HepG2 (cell line): Measurements from ENCODE around the gene LAMA5. TPM values are rescaled to one million over a fixed set of nuclear protein-coding genes. Genes with fewer than 3 reads are reported as not detected.

Source experiments
- ARNT2 ChIP-seq: sonication (generic); formaldehyde crosslinking; IDR thresholded peaks from 2 replicates; pipeline ENCODE4 v1.8.0; 2022; ENCODE audit warnings: mild to moderate bottlenecking, low read depth, missing genetic modification reagents, moderate library complexity
- BORCS8-MEF2B ChIP-seq: sonication (generic); formaldehyde crosslinking; IDR thresholded peaks from 2 replicates; pipeline ENCODE4 v1.8.0; 2022; ENCODE audit warnings: mild to moderate bottlenecking, missing genetic modification reagents
- EZH2 ChIP-seq: conservative IDR thresholded peaks from 2 replicates; pipeline ENCODE4 v1.6.1; 2012; ENCODE audit warnings: mild to moderate bottlenecking, low read depth, low read length, moderate library complexity
- KAT7 ChIP-seq: IDR thresholded peaks from 2 replicates; pipeline ENCODE4 v1.6.1; 2018; ENCODE audit warnings: borderline replicate concordance, missing compliant biosample characterization
- MEF2D ChIP-seq: sonication (generic); formaldehyde crosslinking; IDR thresholded peaks from 2 replicates; pipeline ENCODE4 v1.5.1; 2020; ENCODE audit warnings: mild to moderate bottlenecking, missing genetic modification reagents
- MLLT10 ChIP-seq: sonication (generic); formaldehyde crosslinking; IDR thresholded peaks from 2 replicates; pipeline ENCODE4 v1.4.0; 2020; ENCODE audit warnings: missing genetic modification reagents
- RBFOX2 ChIP-seq: fragments of 200-400 bp; formaldehyde crosslinking; IDR thresholded peaks from 2 replicates; pipeline ENCODE4 v1.6.1; 2017; ENCODE audit warnings: low read depth, mild to moderate bottlenecking, low read length
- ZFP36L2 ChIP-seq: sonication (generic); formaldehyde crosslinking; IDR thresholded peaks from 2 replicates; pipeline ENCODE4 v1.4.0; 2020; ENCODE audit warnings: missing genetic modification reagents
- ZNF143 ChIP-seq: sonication (generic); formaldehyde crosslinking; IDR thresholded peaks from 2 replicates; pipeline ENCODE4 v1.4.0; 2020; ENCODE audit warnings: missing genetic modification reagents
- ZNF225 ChIP-seq: sonication (generic); formaldehyde crosslinking; IDR thresholded peaks from 2 replicates; pipeline ENCODE4 v1.4.0; 2020; ENCODE audit warnings: mild to moderate bottlenecking, missing genetic modification reagents
- ZNF33A ChIP-seq: sonication (generic); formaldehyde crosslinking; IDR thresholded peaks from 2 replicates; pipeline ENCODE4 v1.5.1; 2020; ENCODE audit warnings: missing genetic modification reagents, mild to moderate bottlenecking, moderate library complexity, borderline replicate concordance
- polyA plus RNA-seq, 8 experiments: library from polyadenylated mRNA; depleted of rRNA in 3 of 8; stranded (reverse) in 7 of 8; unstranded in 1 of 8; fragments of >200 nt; fragmentation: Illumina TruSeq in 4 of 8; extraction: Trizol in 4 of 8; gene quantifications; 2 replicates each; pipeline versions ENCODE4 v1.2.1 to v1.2.3, GENCODE V29; 2011 to 2016; ENCODE audit warnings: low read depth in 4 of 8, missing spikeins in 1 of 8, mixed read lengths in 1 of 8; ENCODE audit not compliant: insufficient read depth in 1 of 8
- total RNA-seq, 5 experiments: library from RNA; depleted of rRNA; stranded (reverse); fragments of >200 nt; fragmentation: Illumina TruSeq; extraction: Trizol; gene quantifications; 2 replicates each; pipeline ENCODE4 v1.2.3, GENCODE V29; 2016; ENCODE audit warnings: low read depth in 1 of 5
- TF ChIP-seq, protein P1 (sequence below), 2 experiments: sonication (generic) in 1 of 2; formaldehyde crosslinking in 1 of 2; IDR thresholded peaks; 2 replicates each; pipeline versions ENCODE4 v1.4.0 to v1.6.1; 2016 to 2020; ENCODE audit warnings: borderline replicate concordance in 1 of 2, low read depth in 1 of 2, mild to moderate bottlenecking in 1 of 2, missing genetic modification reagents in 1 of 2
- TF ChIP-seq, protein P2 (sequence below): sonication (generic); formaldehyde crosslinking; IDR thresholded peaks from 2 replicates; pipeline ENCODE4 v1.4.0; 2020; ENCODE audit warnings: missing genetic modification reagents
- TF ChIP-seq, protein P3 (sequence below): sonication (generic); formaldehyde crosslinking; IDR thresholded peaks from 2 replicates; pipeline ENCODE4 v1.9.0; 2022; ENCODE audit warnings: low read depth, missing genetic modification reagents
- TF ChIP-seq, protein P4 (sequence below): sonication (generic); formaldehyde crosslinking; IDR thresholded peaks from 2 replicates; pipeline ENCODE4 v1.4.0; 2020; ENCODE audit warnings: missing genetic modification reagents, borderline replicate concordance

LAMA5 gene
- total and polyA plus RNA-seq, 2 of the 13 experiments (the other 11 are each of a cell fraction or from before 2014, with no cell fraction given), result 21.0 to 44.7 TPM

DNA sequence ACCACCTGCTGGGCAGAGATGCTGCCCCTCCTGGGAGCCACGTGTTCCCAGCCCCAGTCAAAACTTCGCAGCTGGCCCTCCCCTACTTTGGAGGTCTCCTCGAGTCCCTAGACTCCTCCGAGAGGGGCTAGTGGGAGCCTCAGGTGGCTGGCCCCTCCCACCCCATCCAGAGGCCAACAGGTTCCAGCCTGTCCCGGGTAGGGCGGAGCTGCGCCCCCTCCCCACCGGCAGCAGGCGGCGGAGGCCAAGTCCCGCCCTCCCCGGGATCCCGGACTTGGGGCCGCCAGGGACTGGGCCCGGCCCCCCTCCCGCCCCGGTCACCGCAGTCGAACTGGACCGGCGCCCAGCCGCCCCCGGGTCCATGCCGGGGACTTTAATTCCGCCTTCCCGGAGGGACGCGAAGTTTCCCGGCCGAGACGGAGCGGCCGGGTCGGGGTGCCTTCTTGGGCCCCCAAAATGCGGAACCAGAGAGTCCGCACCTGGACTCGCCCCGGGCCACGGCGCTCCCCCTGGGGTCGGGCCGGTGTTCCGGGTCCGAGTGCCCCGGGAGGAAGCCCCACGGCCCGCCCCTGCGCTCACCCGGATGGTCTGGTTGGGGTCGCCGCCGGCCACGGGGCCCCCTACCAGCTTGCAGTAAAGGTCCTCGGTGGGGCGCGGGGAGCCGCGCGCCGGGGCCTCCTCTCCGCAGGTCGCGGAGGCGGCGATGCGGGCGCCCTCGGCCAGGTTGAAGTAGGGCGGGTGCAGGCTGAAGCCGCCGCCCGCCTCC lies 559 bp downstream of the LAMA5 start (continued):
- TF ChIP-seq, protein P1, sequence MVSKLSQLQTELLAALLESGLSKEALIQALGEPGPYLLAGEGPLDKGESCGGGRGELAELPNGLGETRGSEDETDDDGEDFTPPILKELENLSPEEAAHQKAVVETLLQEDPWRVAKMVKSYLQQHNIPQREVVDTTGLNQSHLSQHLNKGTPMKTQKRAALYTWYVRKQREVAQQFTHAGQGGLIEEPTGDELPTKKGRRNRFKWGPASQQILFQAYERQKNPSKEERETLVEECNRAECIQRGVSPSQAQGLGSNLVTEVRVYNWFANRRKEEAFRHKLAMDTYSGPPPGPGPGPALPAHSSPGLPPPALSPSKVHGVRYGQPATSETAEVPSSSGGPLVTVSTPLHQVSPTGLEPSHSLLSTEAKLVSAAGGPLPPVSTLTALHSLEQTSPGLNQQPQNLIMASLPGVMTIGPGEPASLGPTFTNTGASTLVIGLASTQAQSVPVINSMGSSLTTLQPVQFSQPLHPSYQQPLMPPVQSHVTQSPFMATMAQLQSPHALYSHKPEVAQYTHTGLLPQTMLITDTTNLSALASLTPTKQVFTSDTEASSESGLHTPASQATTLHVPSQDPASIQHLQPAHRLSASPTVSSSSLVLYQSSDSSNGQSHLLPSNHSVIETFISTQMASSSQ (IDR thresholded peaks at IDR 0.05; ENCODE audit: low read depth), result no peak
- TF ChIP-seq, protein P1 (CRISPR knock-in tag; IDR thresholded peaks at IDR 0.05; ENCODE audit: borderline replicate concordance), result no peak; the same call in 1 of the 2 replicates
- TF ChIP-seq, protein P2, sequence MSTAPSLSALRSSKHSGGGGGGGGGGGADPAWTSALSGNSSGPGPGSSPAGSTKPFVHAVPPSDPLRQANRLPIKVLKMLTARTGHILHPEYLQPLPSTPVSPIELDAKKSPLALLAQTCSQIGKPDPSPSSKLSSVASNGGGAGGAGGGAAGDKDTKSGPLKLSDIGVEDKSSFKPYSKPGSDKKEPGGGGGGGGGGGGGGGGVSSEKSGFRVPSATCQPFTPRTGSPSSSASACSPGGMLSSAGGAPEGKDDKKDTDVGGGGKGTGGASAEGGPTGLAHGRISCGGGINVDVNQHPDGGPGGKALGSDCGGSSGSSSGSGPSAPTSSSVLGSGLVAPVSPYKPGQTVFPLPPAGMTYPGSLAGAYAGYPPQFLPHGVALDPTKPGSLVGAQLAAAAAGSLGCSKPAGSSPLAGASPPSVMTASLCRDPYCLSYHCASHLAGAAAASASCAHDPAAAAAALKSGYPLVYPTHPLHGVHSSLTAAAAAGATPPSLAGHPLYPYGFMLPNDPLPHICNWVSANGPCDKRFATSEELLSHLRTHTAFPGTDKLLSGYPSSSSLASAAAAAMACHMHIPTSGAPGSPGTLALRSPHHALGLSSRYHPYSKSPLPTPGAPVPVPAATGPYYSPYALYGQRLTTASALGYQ (CRISPR knock-in tag), result peak; percentile 59
- TF ChIP-seq, protein P3, sequence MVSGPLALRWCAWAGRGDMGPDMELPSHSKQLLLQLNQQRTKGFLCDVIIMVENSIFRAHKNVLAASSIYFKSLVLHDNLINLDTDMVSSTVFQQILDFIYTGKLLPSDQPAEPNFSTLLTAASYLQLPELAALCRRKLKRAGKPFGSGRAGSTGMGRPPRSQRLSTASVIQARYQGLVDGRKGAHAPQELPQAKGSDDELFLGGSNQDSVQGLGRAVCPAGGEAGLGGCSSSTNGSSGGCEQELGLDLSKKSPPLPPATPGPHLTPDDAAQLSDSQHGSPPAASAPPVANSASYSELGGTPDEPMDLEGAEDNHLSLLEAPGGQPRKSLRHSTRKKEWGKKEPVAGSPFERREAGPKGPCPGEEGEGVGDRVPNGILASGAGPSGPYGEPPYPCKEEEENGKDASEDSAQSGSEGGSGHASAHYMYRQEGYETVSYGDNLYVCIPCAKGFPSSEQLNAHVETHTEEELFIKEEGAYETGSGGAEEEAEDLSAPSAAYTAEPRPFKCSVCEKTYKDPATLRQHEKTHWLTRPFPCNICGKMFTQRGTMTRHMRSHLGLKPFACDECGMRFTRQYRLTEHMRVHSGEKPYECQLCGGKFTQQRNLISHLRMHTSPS (CRISPR knock-in tag), result peak; percentile 48; the same call in 1 of the 2 replicates
- peak; percentile 19 for TF ChIP-seq BORCS8-MEF2B
- no peak for TF ChIP-seq ZFP36L2 (CRISPR knock-in tag)
- no peak for TF ChIP-seq MLLT10 (CRISPR knock-in tag)
- TF ChIP-seq ZNF143, result no peak
- no peak for TF ChIP-seq MEF2D (CRISPR knock-in tag)
- no peak for TF ChIP-seq EZH2
- TF ChIP-seq KAT7 (CRISPR knock-in tag), result no peak; the same call in 1 of the 2 replicates
- TF ChIP-seq RBFOX2, result peak; percentile 24; the same call in 1 of the 2 replicates
- TF ChIP-seq ZNF225 (CRISPR knock-in tag), result no peak; the same call in 1 of the 2 replicates
- TF ChIP-seq ARNT2 (CRISPR knock-in tag), result no peak
- TF ChIP-seq, protein P4, sequence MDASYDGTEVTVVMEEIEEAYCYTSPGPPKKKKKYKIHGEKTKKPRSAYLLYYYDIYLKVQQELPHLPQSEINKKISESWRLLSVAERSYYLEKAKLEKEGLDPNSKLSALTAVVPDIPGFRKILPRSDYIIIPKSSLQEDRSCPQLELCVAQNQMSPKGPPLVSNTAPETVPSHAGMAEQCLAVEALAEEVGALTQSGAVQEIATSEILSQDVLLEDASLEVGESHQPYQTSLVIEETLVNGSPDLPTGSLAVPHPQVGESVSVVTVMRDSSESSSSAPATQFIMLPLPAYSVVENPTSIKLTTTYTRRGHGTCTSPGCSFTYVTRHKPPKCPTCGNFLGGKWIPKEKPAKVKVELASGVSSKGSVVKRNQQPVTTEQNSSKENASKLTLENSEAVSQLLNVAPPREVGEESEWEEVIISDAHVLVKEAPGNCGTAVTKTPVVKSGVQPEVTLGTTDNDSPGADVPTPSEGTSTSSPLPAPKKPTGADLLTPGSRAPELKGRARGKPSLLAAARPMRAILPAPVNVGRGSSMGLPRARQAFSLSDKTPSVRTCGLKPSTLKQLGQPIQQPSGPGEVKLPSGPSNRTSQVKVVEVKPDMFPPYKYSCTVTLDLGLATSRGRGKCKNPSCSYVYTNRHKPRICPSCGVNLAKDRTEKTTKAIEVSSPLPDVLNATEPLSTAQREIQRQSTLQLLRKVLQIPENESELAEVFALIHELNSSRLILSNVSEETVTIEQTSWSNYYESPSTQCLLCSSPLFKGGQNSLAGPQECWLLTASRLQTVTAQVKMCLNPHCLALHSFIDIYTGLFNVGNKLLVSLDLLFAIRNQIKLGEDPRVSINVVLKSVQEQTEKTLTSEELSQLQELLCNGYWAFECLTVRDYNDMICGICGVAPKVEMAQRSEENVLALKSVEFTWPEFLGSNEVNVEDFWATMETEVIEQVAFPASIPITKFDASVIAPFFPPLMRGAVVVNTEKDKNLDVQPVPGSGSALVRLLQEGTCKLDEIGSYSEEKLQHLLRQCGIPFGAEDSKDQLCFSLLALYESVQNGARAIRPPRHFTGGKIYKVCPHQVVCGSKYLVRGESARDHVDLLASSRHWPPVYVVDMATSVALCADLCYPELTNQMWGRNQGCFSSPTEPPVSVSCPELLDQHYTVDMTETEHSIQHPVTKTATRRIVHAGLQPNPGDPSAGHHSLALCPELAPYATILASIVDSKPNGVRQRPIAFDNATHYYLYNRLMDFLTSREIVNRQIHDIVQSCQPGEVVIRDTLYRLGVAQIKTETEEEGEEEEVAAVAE (CRISPR knock-in tag), result no peak
- TF ChIP-seq ZNF33A (CRISPR knock-in tag), result no peak
